Upper lobe of left lung (tissue), 4 donors: ENCODE measurements around the gene GAB4.

Source experiments
- POLR2A ChIP-seq, 4 donors: fragments of 450-650 bp; IDR thresholded peaks; one replicate each; pipeline ENCODE4 v1.5.1; 2016 to 2017; ENCODE audit warnings: antibody characterized with exemption in 4 of 4, mild to moderate bottlenecking in 2 of 4
- POLR2AphosphoS5 ChIP-seq, 2 donors: sonication (generic); formaldehyde crosslinking; IDR thresholded peaks; one replicate each; pipeline ENCODE4 v1.5.1; 2017; ENCODE audit warnings: antibody characterized with exemption in 2 of 2

GRCh38 chr22:16935209-16935608 lies 72.8 kb downstream of the GAB4 start:
- TF ChIP-seq POLR2AphosphoS5 (IDR thresholded peaks at IDR 0.05) (no peak), POLR2A (IDR thresholded peaks at IDR 0.05) (no peak)
